Measurements from ENCODE around the gene LMBR1. TPM values are rescaled to one million over a fixed set of nuclear protein-coding genes. Genes with fewer than 3 reads are reported as not detected.
A peak's percentile ranks its signal among the peaks of the same experiment; 100 is the strongest.

LMBR1 gene
- total and polyA plus RNA-seq, 2 donors (not counting 1 experiment from before 2014, with no cell fraction given): 30.8 to 41.6 TPM

DNA sequence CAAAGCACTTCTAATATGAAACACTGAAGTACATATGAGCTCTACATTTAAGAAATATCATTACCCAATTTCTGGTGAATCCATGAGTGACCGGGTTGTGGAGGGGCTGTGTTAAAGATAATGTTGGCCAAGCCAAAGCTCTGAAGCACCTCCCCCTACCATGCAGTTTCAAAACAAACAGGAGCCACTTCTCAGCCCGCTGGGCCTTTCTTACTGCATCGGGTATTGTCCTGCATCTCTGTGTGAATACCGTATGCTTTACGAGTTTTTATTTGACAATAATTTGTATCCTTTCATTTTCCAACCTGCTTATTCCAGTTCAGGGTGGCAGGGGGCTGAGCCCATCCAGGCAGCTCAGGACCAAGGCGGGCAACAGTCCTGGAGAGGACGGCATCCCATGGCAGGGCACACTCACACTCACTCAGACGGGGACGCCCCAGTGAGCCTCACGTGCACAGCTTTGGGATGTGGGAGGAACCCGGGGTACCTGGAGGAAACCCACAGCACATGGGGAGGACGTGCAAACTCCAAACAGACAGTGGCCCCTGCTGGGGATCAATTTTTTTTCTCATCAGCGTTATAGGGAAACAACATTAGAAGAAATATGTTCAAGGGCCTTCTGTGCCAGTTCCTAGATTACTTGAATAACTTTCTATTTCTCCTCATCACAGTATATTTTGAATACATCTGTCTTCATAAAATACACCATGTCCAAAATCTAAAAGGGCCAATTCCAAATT, 250.5 kb downstream of the LMBR1 start:
- H3K27me3 ChIP-seq (ENCODE audit: control insufficient read depth, insufficient read depth, low read length): no peaks in the 10 kb centered on the region

DNA sequence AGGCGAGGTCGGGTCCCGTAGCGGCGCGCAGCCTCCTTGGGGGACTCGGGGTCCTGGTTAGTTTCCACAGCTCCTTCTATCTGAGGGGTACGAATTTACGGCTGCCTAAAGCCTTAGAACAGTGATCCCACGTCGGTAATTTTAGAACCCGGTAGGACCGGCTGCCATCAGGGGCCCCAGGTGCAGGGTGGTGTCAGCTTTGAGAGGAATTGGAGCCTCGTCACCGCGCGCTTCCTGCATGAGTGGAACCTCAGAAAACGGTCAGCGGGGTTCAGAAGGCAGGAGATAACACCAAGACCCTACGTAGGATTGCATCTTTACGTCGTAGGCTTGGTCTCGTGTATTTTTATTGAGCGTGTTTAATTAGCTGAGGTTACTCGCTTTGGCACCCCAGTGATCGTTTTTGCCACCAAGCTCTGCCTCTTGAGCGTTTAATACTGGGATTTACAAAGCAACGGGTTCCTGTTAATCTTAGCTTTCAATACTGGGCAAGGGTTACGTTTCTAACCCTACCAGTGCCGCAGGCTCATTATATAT, 252.0 kb downstream of the LMBR1 start:
- Histone ChIP-seq H3K4me3 (replicated peaks in 1 of 4; ENCODE audit: control extremely low read depth in 1 of 4, insufficient read depth in 1 of 4, low read depth in 3 of 4, low read length in 4 of 4) (peak overlapping the region; percentile 57 to 88 (median 82)), H3K9ac (ENCODE audit: insufficient read depth, low read length) (peak overlapping the region; percentile 95), H3K4me2 (ENCODE audit: extremely low read depth, insufficient read depth, low read length) (peak overlapping the region; percentile 92), H4K20me1 (ENCODE audit: control insufficient read depth, extremely low read depth, insufficient read depth, low read length) (no peaks in the 10 kb centered on the region), H3K9me3 (ENCODE audit: control insufficient read depth, insufficient read depth, low read depth, low read length) (no peaks in the 10 kb centered on the region), H3K27ac (ENCODE audit: insufficient read depth, low read length) (peak overlapping the region; percentile 97), H3K79me2 (ENCODE audit: control insufficient read depth, insufficient read depth, low read length) (peaks cover 5% of the 10 kb centered on the region), H2AFZ (ENCODE audit: low read length) (peak overlapping the region; percentile 91), H3K36me3 (ENCODE audit: control insufficient read depth, insufficient read depth, low read length) (no peaks in the 10 kb centered on the region), H3K4me1 (ENCODE audit: control insufficient read depth, extremely low read depth, insufficient read depth, low read length) (peaks cover 3% of the 10 kb centered on the region), H3K27me3 (ENCODE audit: control insufficient read depth, insufficient read depth, low read length) (no peaks in the 10 kb centered on the region)
- no peak for TF ChIP-seq EZH2 (IDR thresholded peaks at IDR 0.05; ENCODE audit: low read length, missing control alignments)
- peak in 1 of 2 donors; percentile 61 for DNase-seq (ENCODE audit: low read depth in 2 of 2)

More for the DNA sequence above, 250.5 kb downstream of the LMBR1 start:
- H3K27ac ChIP-seq (ENCODE audit: insufficient read depth, low read length): no peak overlapping the region
- peaks cover 3% of the 10 kb centered on the region for H3K4me1 ChIP-seq (ENCODE audit: control insufficient read depth, extremely low read depth, insufficient read depth, low read length)
- no peak for TF ChIP-seq EZH2 (IDR thresholded peaks at IDR 0.05; ENCODE audit: low read length, missing control alignments)
- TF ChIP-seq, protein P1, sequence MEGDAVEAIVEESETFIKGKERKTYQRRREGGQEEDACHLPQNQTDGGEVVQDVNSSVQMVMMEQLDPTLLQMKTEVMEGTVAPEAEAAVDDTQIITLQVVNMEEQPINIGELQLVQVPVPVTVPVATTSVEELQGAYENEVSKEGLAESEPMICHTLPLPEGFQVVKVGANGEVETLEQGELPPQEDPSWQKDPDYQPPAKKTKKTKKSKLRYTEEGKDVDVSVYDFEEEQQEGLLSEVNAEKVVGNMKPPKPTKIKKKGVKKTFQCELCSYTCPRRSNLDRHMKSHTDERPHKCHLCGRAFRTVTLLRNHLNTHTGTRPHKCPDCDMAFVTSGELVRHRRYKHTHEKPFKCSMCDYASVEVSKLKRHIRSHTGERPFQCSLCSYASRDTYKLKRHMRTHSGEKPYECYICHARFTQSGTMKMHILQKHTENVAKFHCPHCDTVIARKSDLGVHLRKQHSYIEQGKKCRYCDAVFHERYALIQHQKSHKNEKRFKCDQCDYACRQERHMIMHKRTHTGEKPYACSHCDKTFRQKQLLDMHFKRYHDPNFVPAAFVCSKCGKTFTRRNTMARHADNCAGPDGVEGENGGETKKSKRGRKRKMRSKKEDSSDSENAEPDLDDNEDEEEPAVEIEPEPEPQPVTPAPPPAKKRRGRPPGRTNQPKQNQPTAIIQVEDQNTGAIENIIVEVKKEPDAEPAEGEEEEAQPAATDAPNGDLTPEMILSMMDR (conservative IDR thresholded peaks at IDR 0.05 in 1 of 2, IDR thresholded peaks at IDR 0.05 in 1 of 2; ENCODE audit: low read depth in 1 of 2, low read length in 2 of 2): no peak
- peaks cover 5% of the 10 kb centered on the region for H3K79me2 ChIP-seq (ENCODE audit: control insufficient read depth, insufficient read depth, low read length)
- no peak for DNase-seq (ENCODE audit: low read depth in 2 of 2)
- no peak overlapping the region for H3K9ac ChIP-seq (ENCODE audit: insufficient read depth, low read length)
- no peak overlapping the region for H2AFZ ChIP-seq (ENCODE audit: low read length)
- H3K36me3 ChIP-seq (ENCODE audit: control insufficient read depth, insufficient read depth, low read length): no peaks in the 10 kb centered on the region
- H4K20me1 ChIP-seq (ENCODE audit: control insufficient read depth, extremely low read depth, insufficient read depth, low read length): no peaks in the 10 kb centered on the region
- no peaks in the 10 kb centered on the region for H3K9me3 ChIP-seq (ENCODE audit: control insufficient read depth, insufficient read depth, low read depth, low read length)
- H3K4me3 ChIP-seq (replicated peaks in 1 of 4; ENCODE audit: control extremely low read depth in 1 of 4, insufficient read depth in 1 of 4, low read depth in 3 of 4, low read length in 4 of 4): no peak overlapping the region
- H3K4me2 ChIP-seq (ENCODE audit: extremely low read depth, insufficient read depth, low read length): no peak overlapping the region

DNA sequence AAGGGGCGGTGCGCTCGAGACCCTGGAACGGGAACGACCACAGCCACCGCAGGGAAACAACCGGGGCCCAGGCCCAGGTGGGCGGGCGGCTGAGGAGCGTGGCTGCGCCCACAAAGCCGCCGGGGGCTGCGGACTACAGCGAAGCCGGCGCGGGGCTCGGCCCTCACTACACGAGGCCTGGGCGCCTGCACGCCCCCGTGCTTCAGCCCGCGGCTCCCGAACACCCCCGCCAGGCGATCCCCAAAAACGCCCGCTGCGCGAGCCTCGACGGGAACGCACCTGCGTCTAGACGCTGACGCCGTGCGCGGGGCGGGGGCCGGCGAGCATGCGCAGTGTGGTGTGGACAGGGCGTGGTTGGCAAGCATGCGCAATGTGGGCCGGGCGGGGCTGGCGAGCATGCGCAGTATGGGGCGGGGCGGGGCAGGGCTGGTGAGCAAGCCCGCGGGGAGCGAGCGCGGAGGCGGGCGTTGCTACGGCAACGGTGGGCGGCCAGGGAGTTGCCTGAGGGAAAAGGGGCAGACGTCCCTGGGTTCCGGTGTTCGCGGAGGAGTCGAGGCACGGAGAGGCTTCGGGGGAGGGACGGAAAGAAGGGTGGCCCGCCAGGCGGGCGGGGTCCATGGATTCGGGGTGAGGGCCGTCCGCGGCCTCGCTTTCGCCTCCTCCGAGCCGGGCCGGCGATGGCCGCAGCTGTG, 252.6 kb downstream of the LMBR1 start, which contains the start of gene RNF32:
RNF32 (plus strand) TSS at position 518 of the 692 bp plus-strand sequence. CDS start 3,104 bp downstream, outside the sequence.
- DNase-seq (ENCODE audit: low read depth in 2 of 2): peak; percentile 88 to 91
- peaks cover 5% of the 10 kb centered on the region for H3K79me2 ChIP-seq (ENCODE audit: control insufficient read depth, insufficient read depth, low read length)
- H3K9me3 ChIP-seq (ENCODE audit: control insufficient read depth, insufficient read depth, low read depth, low read length): no peaks in the 10 kb centered on the region
- no peaks in the 10 kb centered on the region for H4K20me1 ChIP-seq (ENCODE audit: control insufficient read depth, extremely low read depth, insufficient read depth, low read length)
- H3K4me2 ChIP-seq (ENCODE audit: extremely low read depth, insufficient read depth, low read length): peak within 1 kb of the TSS; percentile 92
- H3K27ac ChIP-seq (ENCODE audit: insufficient read depth, low read length): peak within 1 kb of the TSS; percentile 97
- TF ChIP-seq EZH2 (IDR thresholded peaks at IDR 0.05; ENCODE audit: low read length, missing control alignments): no peak
- TF ChIP-seq, protein P1 (conservative IDR thresholded peaks at IDR 0.05 in 1 of 2, IDR thresholded peaks at IDR 0.05 in 1 of 2; ENCODE audit: low read depth in 1 of 2, low read length in 2 of 2): no peak
- H3K4me1 ChIP-seq (ENCODE audit: control insufficient read depth, extremely low read depth, insufficient read depth, low read length): peaks cover 3% of the 10 kb centered on the region
- peak within 1 kb of the TSS; percentile 91 for H2AFZ ChIP-seq (ENCODE audit: low read length)
- H3K9ac ChIP-seq (ENCODE audit: insufficient read depth, low read length): peak within 1 kb of the TSS; percentile 95
- H3K27me3 ChIP-seq (ENCODE audit: control insufficient read depth, insufficient read depth, low read length): no peaks in the 10 kb centered on the region
- H3K4me3 ChIP-seq (replicated peaks in 1 of 4; ENCODE audit: control extremely low read depth in 1 of 4, insufficient read depth in 1 of 4, low read depth in 3 of 4, low read length in 4 of 4): peak within 1 kb of the TSS; percentile 57 to 88 (median 82)
- no peaks in the 10 kb centered on the region for H3K36me3 ChIP-seq (ENCODE audit: control insufficient read depth, insufficient read depth, low read length)

Measured in fibroblast of lung (primary cell).